ENCODE measurements around the gene TAT.
"Not testable (repeated sequence)": the region's sequence is repeated elsewhere in the genome, so short reads cannot be mapped to it uniquely, and the experiment has no call there.

Gene TAT

DNA sequence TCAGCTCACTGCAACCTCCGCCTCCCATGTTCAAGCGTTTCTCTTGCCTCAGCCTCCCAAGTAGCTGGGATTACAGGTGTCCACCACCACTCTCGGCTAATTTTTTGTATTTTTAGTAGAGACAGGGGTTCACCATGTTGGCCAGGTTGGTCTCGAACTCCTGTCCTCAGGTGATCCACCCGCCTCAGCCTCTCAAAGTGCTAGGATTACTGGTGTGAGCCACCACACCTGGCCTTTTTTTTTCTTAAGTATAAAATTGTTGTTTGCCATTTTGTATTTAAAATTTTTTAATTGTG lies 5.6 kb upstream of the TAT start:
- not testable (repeated sequence) for H3K4me1 ChIP-seq (ENCODE audit: control insufficient read depth in 1 of 2, insufficient read depth in 2 of 2, low read length in 2 of 2); H3K36me3 ChIP-seq (ENCODE audit: control insufficient read depth in 1 of 2, insufficient read depth in 2 of 2, low read length in 2 of 2); H3K9me3 ChIP-seq (ENCODE audit: control insufficient read depth in 1 of 2, low read length in 2 of 2); H3K27ac ChIP-seq (ENCODE audit: low read length); H3K4me3 ChIP-seq (ENCODE audit: low read depth in 1 of 2, low read length in 2 of 2); H3K27me3 ChIP-seq (ENCODE audit: low read depth, low read length)

- no peaks in the 10 kb centered on the region for H3K4me1 ChIP-seq (ENCODE audit: control insufficient read depth in 1 of 2, insufficient read depth in 2 of 2, low read length in 2 of 2)
- no peak overlapping the region for H3K27ac ChIP-seq (ENCODE audit: low read length)
- H3K27me3 ChIP-seq (ENCODE audit: low read depth, low read length) = no peaks in the 10 kb centered on the region
- H3K9me3 ChIP-seq (ENCODE audit: control insufficient read depth in 1 of 2, low read length in 2 of 2) = no peaks in the 10 kb centered on the region
- H3K36me3 ChIP-seq (ENCODE audit: control insufficient read depth in 1 of 2, insufficient read depth in 2 of 2, low read length in 2 of 2) = no peaks in the 10 kb centered on the region
- H3K4me3 ChIP-seq (ENCODE audit: low read depth in 1 of 2, low read length in 2 of 2) = no peak overlapping the region
Observed at GRCh38 chr16:71574702-71575101, 2.2 kb downstream of the TAT start.

GRCh38 chr16:71573387-71574094 lies 3.4 kb downstream of the TAT start:
- Histone ChIP-seq H3K4me1 (ENCODE audit: control insufficient read depth in 1 of 2, insufficient read depth in 2 of 2, low read length in 2 of 2) (no peaks in the 10 kb centered on the region), H3K27me3 (ENCODE audit: low read depth, low read length) (no peaks in the 10 kb centered on the region), H3K9me3 (ENCODE audit: control insufficient read depth in 1 of 2, low read length in 2 of 2) (no peaks in the 10 kb centered on the region), H3K36me3 (ENCODE audit: control insufficient read depth in 1 of 2, insufficient read depth in 2 of 2, low read length in 2 of 2) (no peaks in the 10 kb centered on the region), H3K4me3 (ENCODE audit: low read depth in 1 of 2, low read length in 2 of 2) (no peak overlapping the region), H3K27ac (ENCODE audit: low read length) (no peak overlapping the region)

GRCh38 chr16:71572497-71573116 lies 4.3 kb downstream of the TAT start:
- no peaks in the 10 kb centered on the region for H3K9me3 ChIP-seq (ENCODE audit: control insufficient read depth in 1 of 2, low read length in 2 of 2)
- no peaks in the 10 kb centered on the region for H3K36me3 ChIP-seq (ENCODE audit: control insufficient read depth in 1 of 2, insufficient read depth in 2 of 2, low read length in 2 of 2)
- H3K4me1 ChIP-seq (ENCODE audit: control insufficient read depth in 1 of 2, insufficient read depth in 2 of 2, low read length in 2 of 2) = no peaks in the 10 kb centered on the region
- H3K27ac ChIP-seq (ENCODE audit: low read length) = no peak overlapping the region
- no peaks in the 10 kb centered on the region for H3K27me3 ChIP-seq (ENCODE audit: low read depth, low read length)
- H3K4me3 ChIP-seq (ENCODE audit: low read depth in 1 of 2, low read length in 2 of 2) = no peak overlapping the region

GRCh38 chr16:71570144-71570543 lies 6.7 kb downstream of the TAT start:
- no peaks in the 10 kb centered on the region for H3K36me3 ChIP-seq (ENCODE audit: control insufficient read depth in 1 of 2, insufficient read depth in 2 of 2, low read length in 2 of 2)
- no peaks in the 10 kb centered on the region for H3K4me1 ChIP-seq (ENCODE audit: control insufficient read depth in 1 of 2, insufficient read depth in 2 of 2, low read length in 2 of 2)
- H3K9me3 ChIP-seq (ENCODE audit: control insufficient read depth in 1 of 2, low read length in 2 of 2) = no peaks in the 10 kb centered on the region
- H3K27me3 ChIP-seq (ENCODE audit: low read depth, low read length) = no peaks in the 10 kb centered on the region
- H3K27ac ChIP-seq (ENCODE audit: low read length) = no peak overlapping the region
- H3K4me3 ChIP-seq (ENCODE audit: low read depth in 1 of 2, low read length in 2 of 2) = no peak overlapping the region

- Histone ChIP-seq H3K9me3 (ENCODE audit: control insufficient read depth in 1 of 2, low read length in 2 of 2) (no peaks in the 10 kb centered on the region), H3K36me3 (ENCODE audit: control insufficient read depth in 1 of 2, insufficient read depth in 2 of 2, low read length in 2 of 2) (no peaks in the 10 kb centered on the region), H3K4me3 (ENCODE audit: low read depth in 1 of 2, low read length in 2 of 2) (no peak overlapping the region), H3K27me3 (ENCODE audit: low read depth, low read length) (no peaks in the 10 kb centered on the region), H3K4me1 (ENCODE audit: control insufficient read depth in 1 of 2, insufficient read depth in 2 of 2, low read length in 2 of 2) (no peaks in the 10 kb centered on the region), H3K27ac (ENCODE audit: low read length) (no peak overlapping the region)
Observed at GRCh38 chr16:71569621-71570020, 7.3 kb downstream of the TAT start.

- Histone ChIP-seq H3K27me3 (ENCODE audit: low read depth, low read length) (no peaks in the 10 kb centered on the region), H3K36me3 (ENCODE audit: control insufficient read depth in 1 of 2, insufficient read depth in 2 of 2, low read length in 2 of 2) (no peaks in the 10 kb centered on the region), H3K9me3 (ENCODE audit: control insufficient read depth in 1 of 2, low read length in 2 of 2) (no peaks in the 10 kb centered on the region), H3K27ac (ENCODE audit: low read length) (no peak overlapping the region), H3K4me3 (ENCODE audit: low read depth in 1 of 2, low read length in 2 of 2) (no peak overlapping the region), H3K4me1 (ENCODE audit: control insufficient read depth in 1 of 2, insufficient read depth in 2 of 2, low read length in 2 of 2) (peaks cover 0 to 9% of the 10 kb centered on the region in 2 donors)
Observed at GRCh38 chr16:71568551-71568950, 8.3 kb downstream of the TAT start.

DNA sequence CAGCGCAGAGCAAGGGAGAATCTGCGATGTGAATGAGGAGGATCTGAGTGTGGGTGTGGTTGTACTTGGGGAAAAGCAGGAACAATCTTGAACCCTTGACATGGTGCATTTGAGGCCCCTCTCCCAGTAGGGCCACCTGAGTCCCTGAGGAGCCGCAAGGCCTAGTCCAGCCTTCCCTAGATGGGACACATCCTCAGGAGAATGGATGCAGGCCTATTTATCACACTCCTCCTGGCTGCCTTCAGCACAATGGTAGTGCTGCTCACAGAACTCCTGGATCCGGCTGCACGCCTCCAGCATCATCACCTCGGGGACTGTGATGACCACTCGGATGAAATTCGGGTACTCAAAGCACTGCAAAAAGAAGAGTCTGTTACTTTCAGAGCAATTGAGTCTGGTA lies 9.0 kb downstream of the TAT start:
- Histone ChIP-seq H3K9me3 (ENCODE audit: control insufficient read depth in 1 of 2, low read length in 2 of 2) (no peaks in the 10 kb centered on the region), H3K4me3 (ENCODE audit: low read depth in 1 of 2, low read length in 2 of 2) (no peak overlapping the region), H3K27me3 (ENCODE audit: low read depth, low read length) (no peaks in the 10 kb centered on the region), H3K36me3 (ENCODE audit: control insufficient read depth in 1 of 2, insufficient read depth in 2 of 2, low read length in 2 of 2) (no peaks in the 10 kb centered on the region), H3K4me1 (ENCODE audit: control insufficient read depth in 1 of 2, insufficient read depth in 2 of 2, low read length in 2 of 2) (peaks cover 0 to 9% of the 10 kb centered on the region in 2 donors), H3K27ac (ENCODE audit: low read length) (no peak overlapping the region)

- no peaks in the 10 kb centered on the region for H3K36me3 ChIP-seq (ENCODE audit: control insufficient read depth in 1 of 2, insufficient read depth in 2 of 2, low read length in 2 of 2)
- H3K9me3 ChIP-seq (ENCODE audit: control insufficient read depth in 1 of 2, low read length in 2 of 2) = no peaks in the 10 kb centered on the region
- no peaks in the 10 kb centered on the region for H3K27me3 ChIP-seq (ENCODE audit: low read depth, low read length)
- H3K27ac ChIP-seq (ENCODE audit: low read length) = no peak overlapping the region
- peaks cover 0 to 9% of the 10 kb centered on the region in 2 donors for H3K4me1 ChIP-seq (ENCODE audit: control insufficient read depth in 1 of 2, insufficient read depth in 2 of 2, low read length in 2 of 2)
- peak overlapping the region; percentile 71 to 81 for H3K4me3 ChIP-seq (ENCODE audit: low read depth in 1 of 2, low read length in 2 of 2)
Observed at GRCh38 chr16:71565812-71566700, 10.8 kb downstream of the TAT start.

DNA sequence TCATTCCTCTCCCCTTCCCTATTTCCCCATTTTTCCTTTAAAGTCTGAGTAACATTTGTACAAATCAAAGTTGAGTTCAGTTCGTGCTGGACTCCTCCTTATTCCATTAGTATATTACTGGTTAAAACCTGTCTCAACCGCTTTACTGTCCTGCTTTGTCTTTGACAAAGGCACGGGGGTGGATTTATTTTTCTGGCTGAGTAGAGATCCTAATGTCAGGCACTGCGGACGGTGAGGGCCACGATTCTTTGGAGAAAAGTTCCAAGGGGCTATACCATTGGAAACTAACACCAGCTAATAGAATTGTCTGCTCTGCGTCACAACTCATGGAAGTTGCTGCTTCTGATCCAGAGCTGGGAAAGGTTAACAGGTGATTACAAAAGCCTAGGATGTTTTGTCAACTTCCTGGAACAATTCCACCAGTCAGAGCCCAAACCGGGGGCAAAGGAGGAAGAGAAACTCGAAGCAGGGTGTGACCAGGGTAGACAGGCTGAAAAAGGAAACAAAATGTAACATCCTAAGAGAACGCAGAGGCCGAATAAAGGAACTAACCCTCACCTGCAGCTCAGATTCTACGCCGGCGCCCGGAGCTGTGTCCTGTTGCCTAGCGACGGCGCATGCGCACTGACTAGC lies 12.4 kb downstream of the TAT start:
- Histone ChIP-seq H3K27me3 (ENCODE audit: low read depth, low read length) (no peaks in the 10 kb centered on the region), H3K9me3 (ENCODE audit: control insufficient read depth in 1 of 2, low read length in 2 of 2) (no peaks in the 10 kb centered on the region), H3K4me3 (ENCODE audit: low read depth in 1 of 2, low read length in 2 of 2) (peak overlapping the region; percentile 71 to 81), H3K36me3 (ENCODE audit: control insufficient read depth in 1 of 2, insufficient read depth in 2 of 2, low read length in 2 of 2) (no peaks in the 10 kb centered on the region), H3K27ac (ENCODE audit: low read length) (peak overlapping the region; percentile 35), H3K4me1 (ENCODE audit: control insufficient read depth in 1 of 2, insufficient read depth in 2 of 2, low read length in 2 of 2) (peaks cover 0 to 9% of the 10 kb centered on the region in 2 donors)

- no peaks in the 10 kb centered on the region for H3K9me3 ChIP-seq (ENCODE audit: control insufficient read depth in 1 of 2, low read length in 2 of 2)
- H3K36me3 ChIP-seq (ENCODE audit: control insufficient read depth in 1 of 2, insufficient read depth in 2 of 2, low read length in 2 of 2) = no peaks in the 10 kb centered on the region
- no peak overlapping the region for H3K4me3 ChIP-seq (ENCODE audit: low read depth in 1 of 2, low read length in 2 of 2)
- no peaks in the 10 kb centered on the region for H3K27me3 ChIP-seq (ENCODE audit: low read depth, low read length)
- no peak overlapping the region for H3K27ac ChIP-seq (ENCODE audit: low read length)
- peaks cover 0 to 9% of the 10 kb centered on the region in 2 donors for H3K4me1 ChIP-seq (ENCODE audit: control insufficient read depth in 1 of 2, insufficient read depth in 2 of 2, low read length in 2 of 2)
Observed at GRCh38 chr16:71562552-71562951, 14.3 kb downstream of the TAT start.

All from muscle layer of duodenum (tissue), 2 donors.